ENCODE data around the gene ARL8B.

The ARL8B gene

DNA sequence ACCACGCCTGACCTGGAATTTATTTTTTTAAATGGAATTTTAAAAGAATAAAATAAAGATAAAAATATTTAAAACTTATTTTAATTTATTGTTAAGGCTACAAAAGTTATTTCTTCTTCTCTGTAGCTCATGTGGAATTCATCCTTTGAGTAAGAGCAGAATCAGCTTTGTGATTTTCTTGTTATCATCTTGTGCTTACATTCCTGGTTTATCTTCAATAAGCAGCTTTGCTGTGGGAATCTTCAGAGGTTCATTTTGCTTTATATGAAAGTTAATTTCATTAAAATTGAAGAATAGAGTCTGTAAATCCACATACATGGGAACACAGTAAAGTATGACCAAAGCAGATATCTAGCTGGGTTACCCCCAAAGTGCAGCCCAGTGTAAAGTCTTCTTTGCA lies 35.4 kb upstream of the ARL8B start:
- no peak overlapping the region for H3K4me3 ChIP-seq (ENCODE audit: low read length in 2 of 2)
- no peaks in the 10 kb centered on the region for H3K4me1 ChIP-seq (ENCODE audit: control insufficient read depth in 2 of 2, insufficient read depth in 1 of 2, low read depth in 1 of 2, low read length in 2 of 2)
- no peak overlapping the region for H3K23ac ChIP-seq (ENCODE audit: low read depth, low read length, poor library complexity)
- H2BK12ac ChIP-seq (ENCODE audit: low read length) = no peak overlapping the region
- H3K36me3 ChIP-seq (replicated peaks in 1 of 2; ENCODE audit: control insufficient read depth in 2 of 2, insufficient read depth in 2 of 2, low read length in 2 of 2) = no peaks in the 10 kb centered on the region
- H4K91ac ChIP-seq (ENCODE audit: low read depth, low read length, poor library complexity) = no peak overlapping the region
- H3K18ac ChIP-seq (ENCODE audit: low read length) = no peak overlapping the region
- H2BK5ac ChIP-seq (ENCODE audit: low read length) = no peak overlapping the region
- H3K9ac ChIP-seq (ENCODE audit: low read depth, low read length, poor library complexity) = no peak overlapping the region
- no CpG with 5 or more reads among the region's 1 CpG for WGBS, 2 donors (ENCODE audit: extremely low coverage in 2 of 2, insufficient read length in 2 of 2, insufficient replicate concordance in 1 of 2)
- no peak overlapping the region for H4K8ac ChIP-seq (ENCODE audit: low read depth, low read length)
- no peaks in the 10 kb centered on the region for H3K79me1 ChIP-seq (ENCODE audit: low read depth, low read length)
- no peak overlapping the region for H3K14ac ChIP-seq (ENCODE audit: low read length)
- no peak overlapping the region for H2AFZ ChIP-seq (ENCODE audit: low read length)
- H2BK15ac ChIP-seq (ENCODE audit: low read length) = no peak overlapping the region
- no peak overlapping the region for H3K4ac ChIP-seq (ENCODE audit: low read length)
- no peak overlapping the region for H2BK120ac ChIP-seq (ENCODE audit: low read depth, low read length)
- H3K27me3 ChIP-seq (ENCODE audit: control insufficient read depth in 3 of 3, insufficient read depth in 3 of 3, low read depth in 1 of 3, low read length in 3 of 3) = peaks cover 0 to 11% (median 0%) of the 10 kb centered on the region in 3 experiments
- H3K27ac ChIP-seq (replicated peaks; ENCODE audit: low read length) = no peak overlapping the region
- DNase-seq (ENCODE audit: low spot score) = no peak
- H2AK5ac ChIP-seq (ENCODE audit: low read depth, low read length) = no peak overlapping the region
- no peaks in the 10 kb centered on the region for H3K9me3 ChIP-seq (replicated peaks in 1 of 2; ENCODE audit: control insufficient read depth in 2 of 2, insufficient read depth in 1 of 2, low read depth in 1 of 2, low read length in 2 of 2)
- no peak overlapping the region for H3K4me2 ChIP-seq (ENCODE audit: insufficient read depth, low read length, poor library complexity, severe bottlenecking)

DNA sequence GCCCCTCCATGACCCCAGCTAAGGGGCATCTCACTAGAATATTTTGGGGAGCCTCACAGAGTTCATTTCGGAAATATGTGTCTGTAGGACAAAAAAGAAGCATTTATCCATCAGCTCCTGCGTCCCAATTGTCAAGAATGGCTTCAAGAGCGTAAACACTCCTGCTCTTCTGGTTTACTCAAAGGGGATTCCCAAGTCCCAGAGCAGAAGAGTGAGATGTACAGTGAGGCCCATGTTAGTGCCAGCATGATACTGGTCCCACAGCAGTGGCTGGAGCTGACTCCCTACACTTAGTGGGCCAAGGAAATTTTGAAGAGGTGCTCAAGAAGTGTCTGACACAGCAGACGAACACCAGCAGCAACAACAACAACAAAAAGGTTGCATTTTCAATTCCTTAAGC lies 34.9 kb upstream of the ARL8B start:
- H3K79me1 ChIP-seq (ENCODE audit: low read depth, low read length) = no peaks in the 10 kb centered on the region
- H2BK12ac ChIP-seq (ENCODE audit: low read length) = no peak overlapping the region
- no peak overlapping the region for H2AFZ ChIP-seq (ENCODE audit: low read length)
- WGBS, 2 donors (ENCODE audit: extremely low coverage in 2 of 2, insufficient read length in 2 of 2, insufficient replicate concordance in 1 of 2) = no CpG with 5 or more reads among the region's 4 CpGs
- H3K36me3 ChIP-seq (replicated peaks in 1 of 2; ENCODE audit: control insufficient read depth in 2 of 2, insufficient read depth in 2 of 2, low read length in 2 of 2) = no peaks in the 10 kb centered on the region
- no peak overlapping the region for H3K14ac ChIP-seq (ENCODE audit: low read length)
- H2AK5ac ChIP-seq (ENCODE audit: low read depth, low read length) = no peak overlapping the region
- H3K4me3 ChIP-seq (ENCODE audit: low read length in 2 of 2) = no peak overlapping the region
- no peak for DNase-seq (ENCODE audit: low spot score)
- H3K4me1 ChIP-seq (ENCODE audit: control insufficient read depth in 2 of 2, insufficient read depth in 1 of 2, low read depth in 1 of 2, low read length in 2 of 2) = no peaks in the 10 kb centered on the region
- no peak overlapping the region for H3K4ac ChIP-seq (ENCODE audit: low read length)
- H2BK5ac ChIP-seq (ENCODE audit: low read length) = no peak overlapping the region
- no peak overlapping the region for H3K27ac ChIP-seq (replicated peaks; ENCODE audit: low read length)
- no peak overlapping the region for H3K23ac ChIP-seq (ENCODE audit: low read depth, low read length, poor library complexity)
- H4K8ac ChIP-seq (ENCODE audit: low read depth, low read length) = no peak overlapping the region
- no peak overlapping the region for H4K91ac ChIP-seq (ENCODE audit: low read depth, low read length, poor library complexity)
- H3K9ac ChIP-seq (ENCODE audit: low read depth, low read length, poor library complexity) = no peak overlapping the region
- H3K9me3 ChIP-seq (replicated peaks in 1 of 2; ENCODE audit: control insufficient read depth in 2 of 2, insufficient read depth in 1 of 2, low read depth in 1 of 2, low read length in 2 of 2) = no peaks in the 10 kb centered on the region
- no peak overlapping the region for H2BK15ac ChIP-seq (ENCODE audit: low read length)
- no peak overlapping the region for H2BK120ac ChIP-seq (ENCODE audit: low read depth, low read length)
- H3K4me2 ChIP-seq (ENCODE audit: insufficient read depth, low read length, poor library complexity, severe bottlenecking) = no peak overlapping the region
- no peak overlapping the region for H3K18ac ChIP-seq (ENCODE audit: low read length)
- peaks cover 0 to 15% (median 0%) of the 10 kb centered on the region in 3 experiments for H3K27me3 ChIP-seq (ENCODE audit: control insufficient read depth in 3 of 3, insufficient read depth in 3 of 3, low read depth in 1 of 3, low read length in 3 of 3)

- no peak for DNase-seq (ENCODE audit: low spot score)
- Histone ChIP-seq H3K23ac (ENCODE audit: low read depth, low read length, poor library complexity) (no peak overlapping the region), H3K18ac (ENCODE audit: low read length) (no peak overlapping the region), H3K27me3 (ENCODE audit: control insufficient read depth in 3 of 3, insufficient read depth in 3 of 3, low read depth in 1 of 3, low read length in 3 of 3) (peaks cover 0 to 33% (median 0%) of the 10 kb centered on the region in 3 experiments), H3K4me3 (ENCODE audit: low read length in 2 of 2) (no peak overlapping the region), H3K9me3 (replicated peaks in 1 of 2; ENCODE audit: control insufficient read depth in 2 of 2, insufficient read depth in 1 of 2, low read depth in 1 of 2, low read length in 2 of 2) (no peaks in the 10 kb centered on the region), H3K4me1 (ENCODE audit: control insufficient read depth in 2 of 2, insufficient read depth in 1 of 2, low read depth in 1 of 2, low read length in 2 of 2) (no peaks in the 10 kb centered on the region), H3K79me1 (ENCODE audit: low read depth, low read length) (no peaks in the 10 kb centered on the region), H3K9ac (ENCODE audit: low read depth, low read length, poor library complexity) (no peak overlapping the region), H2BK15ac (ENCODE audit: low read length) (no peak overlapping the region), H3K36me3 (replicated peaks in 1 of 2; ENCODE audit: control insufficient read depth in 2 of 2, insufficient read depth in 2 of 2, low read length in 2 of 2) (no peaks in the 10 kb centered on the region), H3K27ac (replicated peaks; ENCODE audit: low read length) (no peak overlapping the region), H2BK5ac (ENCODE audit: low read length) (no peak overlapping the region), H3K4ac (ENCODE audit: low read length) (no peak overlapping the region), H4K8ac (ENCODE audit: low read depth, low read length) (no peak overlapping the region), H2BK12ac (ENCODE audit: low read length) (no peak overlapping the region), H2AK5ac (ENCODE audit: low read depth, low read length) (no peak overlapping the region), H3K14ac (ENCODE audit: low read length) (no peak overlapping the region), H2BK120ac (ENCODE audit: low read depth, low read length) (no peak overlapping the region), H4K91ac (ENCODE audit: low read depth, low read length, poor library complexity) (no peak overlapping the region), H2AFZ (ENCODE audit: low read length) (no peak overlapping the region), H3K4me2 (ENCODE audit: insufficient read depth, low read length, poor library complexity, severe bottlenecking) (no peak overlapping the region)
- WGBS, 2 donors (ENCODE audit: extremely low coverage in 2 of 2, insufficient read length in 2 of 2, insufficient replicate concordance in 1 of 2) = no CpG with 5 or more reads among the region's 5 CpGs
These were observed 31.9 kb upstream of the ARL8B start for GRCh38 chr3:5090197-5090596.

- Histone ChIP-seq H3K27ac (replicated peaks; ENCODE audit: low read length) (no peak overlapping the region), H3K4me3 (ENCODE audit: low read length in 2 of 2) (no peak overlapping the region), H2BK120ac (ENCODE audit: low read depth, low read length) (no peak overlapping the region), H2AFZ (ENCODE audit: low read length) (no peak overlapping the region), H3K23ac (ENCODE audit: low read depth, low read length, poor library complexity) (no peak overlapping the region), H3K27me3 (ENCODE audit: control insufficient read depth in 3 of 3, insufficient read depth in 3 of 3, low read depth in 1 of 3, low read length in 3 of 3) (peaks cover 0 to 44% (median 11%) of the 10 kb centered on the region in 3 experiments), H3K9me3 (replicated peaks in 1 of 2; ENCODE audit: control insufficient read depth in 2 of 2, insufficient read depth in 1 of 2, low read depth in 1 of 2, low read length in 2 of 2) (no peaks in the 10 kb centered on the region), H3K4ac (ENCODE audit: low read length) (no peak overlapping the region), H3K79me1 (ENCODE audit: low read depth, low read length) (no peaks in the 10 kb centered on the region), H3K36me3 (replicated peaks in 1 of 2; ENCODE audit: control insufficient read depth in 2 of 2, insufficient read depth in 2 of 2, low read length in 2 of 2) (no peaks in the 10 kb centered on the region), H3K18ac (ENCODE audit: low read length) (no peak overlapping the region), H2AK5ac (ENCODE audit: low read depth, low read length) (no peak overlapping the region), H4K91ac (ENCODE audit: low read depth, low read length, poor library complexity) (no peak overlapping the region), H3K4me1 (ENCODE audit: control insufficient read depth in 2 of 2, insufficient read depth in 1 of 2, low read depth in 1 of 2, low read length in 2 of 2) (peaks cover 3 to 4% of the 10 kb centered on the region in 2 donors), H2BK12ac (ENCODE audit: low read length) (no peak overlapping the region), H3K9ac (ENCODE audit: low read depth, low read length, poor library complexity) (no peak overlapping the region), H4K8ac (ENCODE audit: low read depth, low read length) (no peak overlapping the region), H2BK5ac (ENCODE audit: low read length) (no peak overlapping the region), H3K4me2 (ENCODE audit: insufficient read depth, low read length, poor library complexity, severe bottlenecking) (no peak overlapping the region), H2BK15ac (ENCODE audit: low read length) (no peak overlapping the region), H3K14ac (ENCODE audit: low read length) (no peak overlapping the region)
- WGBS, 2 donors (ENCODE audit: extremely low coverage in 2 of 2, insufficient read length in 2 of 2, insufficient replicate concordance in 1 of 2) = no CpG with 5 or more reads among the region's 1 CpG
- no peak for DNase-seq (ENCODE audit: low spot score)
These were observed 30.1 kb upstream of the ARL8B start for GRCh38 chr3:5092018-5092417.

Data from neuronal stem cell (in vitro differentiated cells).